DOHH2 (cell line): ENCODE results near the gene UTRN.

ENCODE experiments used
- H3F3A ChIP-seq: fragments of 200-600 bp; sonication (generic), shearing (Covaris generic); 2 replicates; pipeline ENCODE4 v1.6.0; 2016; ENCODE audit warnings: antibody characterized with exemption, mild to moderate bottlenecking; ENCODE audit not compliant: control insufficient read depth, insufficient read depth
- H3K27ac ChIP-seq: fragments of 200-600 bp; sonication (generic); 2 replicates; pipeline ENCODE4 v1.5.1; 2014; ENCODE audit warnings: low read depth, mild to moderate bottlenecking, low read length, moderate library complexity
- H3K27me3 ChIP-seq: fragments of 200-600 bp; sonication (generic); 2 replicates; pipeline ENCODE4 v1.6.1; 2014; ENCODE audit warnings: mild to moderate bottlenecking, low read length, mixed read lengths; ENCODE audit not compliant: control insufficient read depth
- H3K36me3 ChIP-seq: fragments of 200-600 bp; sonication (generic); 2 replicates; pipeline ENCODE4 v1.6.1; 2014; ENCODE audit warnings: mild to moderate bottlenecking, low read length, moderate library complexity, mixed read lengths; ENCODE audit not compliant: control insufficient read depth
- H3K4me1 ChIP-seq: fragments of 200-600 bp; sonication (generic); 2 replicates; pipeline ENCODE4 v1.6.1; 2014; ENCODE audit warnings: mild to moderate bottlenecking, low read length, mixed read lengths; ENCODE audit not compliant: control insufficient read depth
- H3K4me2 ChIP-seq: fragments of 200-600 bp; sonication (generic); 2 replicates; pipeline ENCODE4 v1.6.0; 2014; ENCODE audit warnings: mild to moderate bottlenecking, low read length, moderate library complexity
- H3K4me3 ChIP-seq: fragments of 200-600 bp; sonication (generic); 2 replicates; pipeline ENCODE4 v1.5.1; 2014; ENCODE audit warnings: mild to moderate bottlenecking, low read length, mixed read lengths
- H3K79me2 ChIP-seq: fragments of 200-600 bp; sonication (generic); 2 replicates; pipeline ENCODE4 v1.6.1; 2014; ENCODE audit warnings: mild to moderate bottlenecking, low read length, mixed read lengths; ENCODE audit not compliant: control insufficient read depth
- H3K9me2 ChIP-seq: fragments of 200-600 bp; sonication (generic); replicated peaks from 2 replicates; pipeline ENCODE4 v1.6.1; 2014; ENCODE audit warnings: mild to moderate bottlenecking, low read length, mixed read lengths; ENCODE audit not compliant: control insufficient read depth
- H3K9me3 ChIP-seq: fragments of 200-600 bp; sonication (generic); 2 replicates; pipeline ENCODE4 v1.6.1; 2014; ENCODE audit warnings: antibody characterized with exemption, low read length, mixed read lengths; ENCODE audit not compliant: control insufficient read depth, insufficient read depth
- H4K20me1 ChIP-seq: fragments of 200-600 bp; sonication (generic); 2 replicates; pipeline ENCODE4 v1.6.0; 2014; ENCODE audit warnings: low read depth, mild to moderate bottlenecking, antibody characterized with exemption, low read length, moderate library complexity; ENCODE audit not compliant: control insufficient read depth, insufficient read depth
- CTCF ChIP-seq: fragments of 200-600 bp; sonication (generic); IDR thresholded peaks from one replicate; pipeline ENCODE4 v1.5.1; 2014; ENCODE audit warnings: antibody characterized with exemption, mild to moderate bottlenecking, low read depth, low read length; ENCODE audit not compliant: poor library complexity, severe bottlenecking
- EZH2phosphoT487 ChIP-seq: fragments of 200-600 bp; sonication (generic); IDR thresholded peaks from 2 replicates; pipeline ENCODE4 v1.6.1; 2017; ENCODE audit warnings: borderline replicate concordance, mild to moderate bottlenecking, antibody characterized with exemption, low read length, moderate library complexity, mixed read lengths

UTRN gene

GRCh38 chr6:144285798-144286502 lies 815 bp downstream of the UTRN start:
- no peaks in the 10 kb centered on the region for H3K36me3 ChIP-seq
- peaks cover 44% of the 10 kb centered on the region for H3K27me3 ChIP-seq
- TF ChIP-seq CTCF = no peak
- TF ChIP-seq EZH2phosphoT487 = 0 out of 2 replicates have a peak, but pooled peaks have one; percentile 47
- H3K9me3 ChIP-seq = peaks cover 8% of the 10 kb centered on the region; the same call in 1 of the 2 replicates
- no peak overlapping the region for H3K4me3 ChIP-seq
- H3K4me1 ChIP-seq = no peaks in the 10 kb centered on the region
- H4K20me1 ChIP-seq = no peaks in the 10 kb centered on the region
- no peak overlapping the region for H3K27ac ChIP-seq
- no peaks in the 10 kb centered on the region for H3F3A ChIP-seq
- no peak overlapping the region for H3K4me2 ChIP-seq
- H3K79me2 ChIP-seq = no peaks in the 10 kb centered on the region
- no peaks in the 10 kb centered on the region for H3K9me2 ChIP-seq

DNA sequence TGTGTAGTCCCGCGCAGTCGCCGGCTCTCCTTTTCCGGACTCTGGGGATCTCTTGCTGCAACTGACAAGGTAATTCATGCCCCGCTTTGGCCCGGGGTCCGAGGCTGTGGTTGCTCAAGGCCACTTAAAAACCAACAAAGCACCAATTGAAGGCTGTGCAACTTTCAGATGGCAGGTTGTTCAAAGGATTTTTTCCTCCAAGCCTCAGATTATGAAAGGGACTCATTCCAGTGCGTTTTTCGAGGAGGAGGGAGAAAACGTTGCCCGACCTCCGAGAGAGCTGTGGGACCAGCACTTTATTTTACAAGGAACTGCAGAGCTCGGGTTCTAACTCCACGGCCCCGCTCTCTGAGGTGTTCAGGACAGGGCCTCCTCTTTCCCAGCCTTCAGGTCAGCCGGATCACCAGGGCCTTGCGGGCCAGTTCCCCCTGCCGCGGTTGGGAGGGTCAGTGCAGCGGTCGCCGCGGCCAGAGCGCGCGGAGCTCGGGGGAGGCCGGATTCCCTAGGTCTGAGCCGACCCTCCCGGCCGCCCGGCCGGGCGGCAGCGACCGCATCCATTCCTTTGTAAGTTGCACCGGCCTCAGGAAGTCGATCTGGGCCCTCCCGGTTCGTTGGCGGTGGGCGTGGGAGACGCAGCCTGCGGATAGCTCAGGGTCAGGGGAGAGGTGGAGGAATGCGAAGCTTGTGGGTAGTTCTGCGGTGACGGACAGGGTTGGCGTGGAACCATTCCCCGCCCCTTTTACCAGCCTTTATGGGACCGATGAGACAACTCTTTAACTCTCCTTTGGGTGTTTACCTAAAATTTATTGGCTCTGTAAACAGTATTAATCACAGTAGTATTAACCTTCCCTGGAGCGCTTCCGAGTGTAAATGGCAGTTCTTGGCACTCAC lies 1.6 kb downstream of the UTRN start:
- Histone ChIP-seq H3K36me3 (no peaks in the 10 kb centered on the region), H4K20me1 (no peaks in the 10 kb centered on the region), H3K9me3 (peaks cover 8% of the 10 kb centered on the region; the same call in 1 of the 2 replicates), H3K4me2 (no peak overlapping the region), H3K27ac (no peak overlapping the region), H3F3A (no peaks in the 10 kb centered on the region), H3K4me1 (no peaks in the 10 kb centered on the region), H3K4me3 (no peak overlapping the region), H3K27me3 (peaks cover 44% of the 10 kb centered on the region), H3K79me2 (no peaks in the 10 kb centered on the region), H3K9me2 (no peaks in the 10 kb centered on the region)
- TF ChIP-seq EZH2phosphoT487 = no peak
- TF ChIP-seq CTCF = no peak

GRCh38 chr6:144289006-144289405 lies 3.9 kb downstream of the UTRN start:
- Histone ChIP-seq H3K4me3 (no peak overlapping the region), H3K4me1 (no peaks in the 10 kb centered on the region), H3K27me3 (peaks cover 37% of the 10 kb centered on the region), H3K36me3 (no peaks in the 10 kb centered on the region), H3K27ac (no peak overlapping the region), H3K79me2 (no peaks in the 10 kb centered on the region), H3K9me2 (no peaks in the 10 kb centered on the region), H3F3A (no peaks in the 10 kb centered on the region), H3K4me2 (no peak overlapping the region), H4K20me1 (no peaks in the 10 kb centered on the region), H3K9me3 (peaks cover 8% of the 10 kb centered on the region; the same call in 1 of the 2 replicates)
- TF ChIP-seq CTCF (no peak), EZH2phosphoT487 (no peak)
